GM21717 (cell line): Measurements from ENCODE around the gene PTPRH.
"Not testable (repeated sequence)": the region's sequence is repeated elsewhere in the genome, so short reads cannot be mapped to it uniquely, and the experiment has no call there.

Experiments used
- ATAC-seq: cut with Tn5 transposase; IDR thresholded peaks from one replicate; pipeline ENCODE4 v1.9.1; 2021; ENCODE audit warnings: mild to moderate bottlenecking, moderate library complexity; ENCODE audit not compliant: unreplicated experiment

Gene PTPRH

DNA sequence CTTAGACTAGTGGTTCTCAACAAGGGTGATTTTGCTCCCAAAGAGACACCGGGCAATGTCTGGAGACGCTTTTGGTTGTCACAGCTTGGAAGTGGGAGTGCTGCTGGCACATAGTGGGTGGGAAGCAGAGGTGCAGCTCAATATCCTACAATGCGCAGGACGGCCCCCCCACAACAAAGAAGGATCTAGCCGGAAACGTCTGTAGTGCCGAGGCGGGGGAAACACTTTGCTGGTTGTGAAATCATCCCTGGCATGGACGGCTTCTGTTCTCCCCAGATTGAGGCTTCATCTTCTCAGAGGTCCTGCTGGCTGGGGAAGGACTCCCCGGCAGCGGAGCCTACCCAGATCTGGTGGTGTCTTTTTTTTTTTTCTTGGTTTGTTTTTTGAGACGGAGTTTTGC, 15.8 kb downstream of the PTPRH start:
- ATAC-seq, result no peak

DNA sequence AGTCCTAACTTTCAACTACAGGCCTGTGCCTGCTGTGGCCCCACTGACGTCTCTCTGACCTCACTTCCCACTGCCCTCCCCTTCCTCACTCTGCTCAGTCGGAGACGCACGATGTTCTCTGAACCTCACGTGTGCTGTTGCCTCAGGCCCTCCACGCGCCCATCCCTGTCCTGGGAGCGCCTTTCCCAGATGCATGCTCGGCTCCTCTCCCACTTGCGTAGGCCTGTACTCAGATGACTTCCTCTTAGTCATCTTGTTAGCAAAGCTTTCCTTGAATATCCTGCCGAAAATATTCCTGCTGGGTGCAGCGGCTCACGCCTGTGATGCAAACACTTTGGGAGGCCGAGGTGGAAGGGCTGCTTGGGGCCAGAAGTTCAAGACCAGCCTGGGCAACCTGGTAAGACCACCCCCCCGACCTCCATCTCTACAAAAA, 19.9 kb downstream of the PTPRH start:
- ATAC-seq, result no peak

DNA sequence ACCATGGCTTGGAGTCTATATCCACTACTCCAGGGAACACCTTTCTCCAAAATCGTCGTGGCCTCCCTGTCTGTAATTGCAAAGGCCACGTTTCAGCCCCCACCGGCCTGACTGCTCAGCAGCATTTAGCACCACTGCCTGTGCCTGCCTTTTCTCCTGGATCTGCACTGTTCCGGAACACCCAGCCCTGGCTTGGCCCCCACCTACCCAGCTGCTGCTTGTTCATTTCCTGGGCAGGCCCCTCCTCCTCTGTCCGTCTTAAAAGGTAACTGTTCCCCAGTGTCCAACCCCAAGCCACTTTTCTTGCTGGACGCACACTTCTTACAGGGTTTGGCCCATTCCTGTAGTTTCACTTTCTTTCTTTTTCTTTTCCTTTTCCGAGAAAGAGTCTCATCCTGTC, 20.7 kb downstream of the PTPRH start:
- ATAC-seq, result no peak

DNA sequence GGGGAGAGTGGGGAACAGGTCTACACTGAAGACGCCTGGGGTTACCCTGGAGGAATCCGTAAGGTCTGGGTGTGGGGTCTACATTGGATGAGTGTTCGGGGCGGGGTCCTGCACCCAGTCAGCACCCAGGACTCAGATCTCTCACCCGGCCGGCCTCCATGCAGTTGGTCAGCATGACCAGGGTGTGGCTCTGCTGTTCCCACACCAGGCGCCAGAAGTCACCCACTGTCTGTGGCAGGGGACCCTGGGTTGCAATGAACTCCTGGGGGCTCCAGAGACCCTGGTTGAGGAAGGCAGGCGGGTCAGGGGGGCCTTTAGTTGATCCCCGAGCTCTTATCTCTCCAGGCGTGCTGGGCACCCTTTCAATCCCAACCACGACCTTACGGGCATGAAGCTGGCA, 23.2 kb downstream of the PTPRH start:
- no peak for ATAC-seq

DNA sequence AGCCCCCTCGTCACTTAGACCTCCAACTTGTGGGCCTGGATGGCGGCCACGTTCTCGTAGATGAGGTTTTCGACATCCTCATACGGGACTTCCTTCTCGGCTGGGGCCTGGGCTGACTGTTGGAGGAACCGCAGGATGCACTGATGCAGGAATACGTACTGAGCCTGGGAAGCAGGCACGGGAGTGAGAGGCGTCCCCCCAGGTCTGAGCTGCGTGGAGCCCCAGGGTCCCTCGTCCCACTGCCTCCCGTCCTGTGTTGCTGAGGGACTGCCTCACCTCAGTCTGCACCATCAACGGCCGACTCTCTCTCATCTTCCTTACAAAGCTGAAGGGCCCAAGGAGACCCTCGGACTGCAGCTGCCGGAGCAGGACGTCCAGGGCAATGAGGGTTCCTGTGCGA, 27.6 kb downstream of the PTPRH start:
- ATAC-seq, result no peak

DNA sequence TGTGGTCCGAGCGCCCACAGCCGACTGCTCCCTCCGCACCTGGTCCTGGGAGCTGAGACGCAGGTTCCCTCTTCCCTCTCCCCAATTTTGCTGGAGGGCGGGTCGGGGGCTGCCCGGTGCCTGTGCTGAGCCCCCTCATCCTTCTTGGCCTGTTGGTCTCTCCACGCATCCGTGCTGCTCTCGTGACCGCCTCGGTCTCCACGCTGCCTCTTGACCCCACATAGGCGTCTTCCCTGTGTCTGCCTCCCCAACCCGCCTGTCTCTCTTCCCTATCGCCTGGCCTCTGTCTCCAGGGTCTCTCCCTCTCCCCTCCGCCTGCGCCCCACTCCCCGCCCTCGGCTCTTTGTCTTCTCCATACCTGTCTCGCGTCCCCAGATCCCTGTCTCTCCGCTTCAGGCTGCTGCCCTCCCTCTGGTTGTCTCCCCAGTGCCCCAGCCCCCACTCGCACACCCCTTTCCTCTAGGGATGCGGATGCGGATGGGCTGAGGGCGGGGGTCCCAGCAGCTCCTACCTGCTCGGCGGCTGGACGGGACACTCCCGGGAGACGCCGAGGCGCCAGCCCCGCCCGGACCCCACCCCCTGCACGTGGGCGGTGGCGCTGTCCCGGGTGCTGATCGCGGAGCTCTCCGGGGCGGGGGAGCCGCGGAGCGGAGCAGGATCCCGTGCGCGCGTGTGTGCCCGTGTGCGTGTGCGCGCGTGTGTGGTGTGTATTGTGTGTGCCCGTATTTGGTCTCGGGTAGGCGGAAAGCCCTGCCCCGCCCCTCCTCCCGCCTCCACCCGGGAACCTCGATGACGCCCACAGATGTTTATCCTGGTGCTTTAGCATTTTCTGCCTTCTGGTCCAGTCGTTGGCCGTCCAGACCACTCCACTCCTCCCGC, 29.5 kb downstream of the PTPRH start, which contains the start of gene SYT5:
SYT5 (minus strand) TSS at position 684 of the 879 bp plus-strand sequence. CDS start 1,248 bp downstream, outside the sequence.
- no peak for ATAC-seq

DNA sequence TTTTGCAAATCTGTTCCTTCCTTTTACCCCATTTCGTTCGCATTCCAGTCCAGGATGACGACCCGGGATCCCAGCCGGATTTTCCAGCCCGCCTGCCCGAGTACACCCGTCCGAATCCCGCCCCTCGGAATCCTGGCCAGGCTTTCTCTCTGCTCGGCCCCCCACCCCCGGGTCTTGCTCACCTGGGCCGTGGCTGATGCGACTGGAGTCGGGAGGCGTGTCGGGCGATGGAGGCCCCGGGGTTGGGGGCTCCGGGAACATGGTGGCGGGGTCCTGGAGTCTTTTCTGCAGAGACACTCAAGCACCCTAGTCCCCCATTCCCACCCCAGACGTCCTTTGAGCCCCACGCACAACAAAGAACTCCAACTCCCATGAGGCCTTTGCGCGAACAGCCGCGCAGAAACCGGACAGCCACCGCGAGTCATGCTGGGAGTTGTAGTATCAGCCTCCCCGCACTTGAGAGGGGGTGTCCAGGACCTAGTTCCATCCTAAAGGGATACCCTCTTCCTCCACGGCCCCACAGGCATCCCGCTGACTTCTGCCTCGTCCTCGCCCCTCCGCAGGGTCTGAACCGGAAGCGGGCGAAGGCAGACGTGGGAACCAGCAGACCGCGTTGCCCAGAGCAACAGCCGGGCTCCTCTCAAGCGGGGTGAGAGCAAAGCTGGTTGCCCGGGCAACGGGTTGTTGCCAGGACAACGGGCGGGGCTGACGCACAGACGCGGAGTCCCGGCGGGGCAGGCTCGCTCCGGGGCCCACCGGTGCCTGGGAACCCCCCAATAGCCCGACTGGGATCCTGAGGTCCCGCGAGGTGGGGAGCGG, 30.3 kb downstream of the PTPRH start:
- ATAC-seq, result peak; percentile 63

DNA sequence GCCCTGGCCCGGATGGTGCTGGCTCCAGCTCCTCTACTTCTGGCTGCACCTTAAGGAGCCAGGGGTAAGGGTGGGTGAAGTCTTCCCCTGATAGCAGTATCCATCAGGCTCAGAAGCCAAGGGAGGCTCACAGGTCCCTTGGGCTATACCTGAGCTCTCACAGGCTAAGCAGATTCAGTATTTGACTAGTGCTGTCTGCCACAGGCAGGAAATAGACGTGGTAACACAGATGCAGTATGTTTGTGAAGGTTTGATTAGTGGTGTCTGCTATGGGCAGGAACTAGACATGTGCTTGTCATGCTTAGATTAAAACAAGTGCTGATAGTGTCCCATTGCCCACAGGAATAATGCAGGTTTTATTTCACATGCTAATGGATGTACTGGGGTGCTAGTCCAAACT, 33.2 kb downstream of the PTPRH start:
- no peak for ATAC-seq

DNA sequence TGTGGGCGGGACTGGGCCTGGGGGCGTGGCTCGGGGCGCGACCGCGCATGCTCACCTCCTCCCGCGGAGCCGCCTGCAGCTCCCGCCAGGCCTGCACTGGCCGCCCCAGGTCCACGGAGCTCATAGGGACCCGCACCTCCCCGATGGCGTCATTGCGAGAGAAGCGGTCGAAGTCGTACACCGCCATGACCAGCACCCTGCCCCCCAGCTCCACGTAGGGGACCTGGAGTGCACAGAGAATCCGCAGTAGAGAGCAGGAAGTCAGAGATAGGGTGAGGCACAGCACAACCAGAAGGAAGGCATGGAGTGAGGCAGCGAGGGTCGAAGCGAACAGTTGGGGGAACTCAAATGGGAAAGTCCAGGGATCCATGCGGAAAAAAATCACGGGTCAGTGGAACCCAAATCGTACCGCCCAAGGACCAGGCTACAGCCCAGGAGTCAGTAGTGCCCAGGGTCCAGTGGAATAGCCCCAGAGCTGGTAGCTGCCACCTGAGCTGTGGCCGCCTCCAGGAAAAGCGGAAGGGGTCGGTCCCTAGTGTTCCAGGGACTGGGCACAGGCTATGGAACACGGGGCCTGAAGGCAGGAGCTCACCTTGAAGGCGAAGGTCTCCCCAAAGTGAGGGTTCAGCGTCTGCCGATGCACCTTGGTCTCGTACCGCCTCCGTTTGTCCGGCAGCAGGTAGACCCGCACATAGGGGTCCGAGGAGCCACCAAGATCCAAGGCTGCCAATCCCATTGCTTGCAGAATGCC, 34.0 kb downstream of the PTPRH start:
- ATAC-seq, result no peak

DNA sequence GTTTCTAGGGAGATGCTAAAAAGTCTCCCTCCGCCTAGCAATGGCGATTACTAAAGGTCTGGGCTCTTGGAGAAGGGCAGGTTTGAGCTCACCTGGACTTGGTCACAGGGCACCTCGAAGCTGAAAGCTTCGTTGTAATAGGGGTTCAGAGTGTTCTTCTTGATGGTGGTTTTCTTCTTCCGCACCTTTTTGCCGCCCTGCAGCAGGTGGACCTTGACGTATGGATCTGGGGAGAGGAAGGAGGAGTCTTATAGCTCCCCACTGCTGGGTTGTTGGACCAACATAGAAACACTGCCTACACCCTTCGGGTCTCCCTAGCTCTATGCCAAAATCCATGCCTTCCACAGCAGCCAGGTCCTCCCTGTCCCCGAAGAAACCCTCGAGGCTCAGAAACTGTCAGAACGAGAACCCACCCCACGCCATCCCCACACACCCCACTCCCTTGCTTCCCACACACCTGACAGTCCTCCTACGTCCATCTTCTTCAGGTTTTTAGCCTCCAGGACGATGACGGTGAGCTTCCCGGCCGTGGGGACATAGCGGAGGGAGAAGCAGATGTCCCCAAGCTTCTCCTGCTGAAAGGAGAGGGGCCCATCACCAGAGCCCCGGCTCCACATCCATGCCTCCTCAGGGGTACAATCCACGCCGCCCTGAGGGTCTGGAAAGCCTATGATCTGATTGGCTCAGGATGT, 34.7 kb downstream of the PTPRH start:
- no peak for ATAC-seq

DNA sequence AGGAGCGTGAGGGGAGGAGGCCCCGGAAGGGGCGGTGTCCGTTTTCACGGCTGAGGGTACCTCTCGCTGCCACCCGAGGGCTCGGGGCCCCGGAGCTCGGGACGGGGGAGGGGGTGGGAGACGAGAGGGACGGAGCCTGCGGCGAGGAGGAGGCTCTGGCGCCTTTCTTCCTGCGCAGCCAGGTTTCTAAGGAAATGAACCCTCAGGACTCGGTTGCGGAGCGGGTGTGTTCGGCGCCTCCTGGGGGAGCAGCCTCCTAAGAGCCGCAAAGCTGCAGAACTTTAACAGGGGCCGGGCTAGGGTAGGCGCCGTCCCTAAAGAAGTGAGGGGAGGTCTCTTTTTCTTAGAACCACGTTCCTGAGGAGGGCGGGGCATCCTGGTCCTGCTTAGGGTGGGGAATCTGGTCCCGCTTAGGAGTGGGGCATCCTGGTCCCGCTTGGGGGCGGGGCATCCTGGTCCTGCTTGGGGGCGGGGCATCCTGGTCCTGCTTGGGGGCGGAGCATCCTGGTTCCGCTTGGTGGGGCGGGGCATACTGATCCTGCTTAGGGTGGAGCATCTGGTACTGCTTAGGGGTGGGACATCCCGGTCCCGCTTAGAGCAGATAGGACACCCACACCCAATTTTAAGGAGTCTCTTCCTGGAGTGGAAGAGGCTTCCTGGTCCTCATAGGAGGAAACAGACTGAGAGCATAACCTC, 35.4 kb downstream of the PTPRH start:
- ATAC-seq, result no peak

DNA sequence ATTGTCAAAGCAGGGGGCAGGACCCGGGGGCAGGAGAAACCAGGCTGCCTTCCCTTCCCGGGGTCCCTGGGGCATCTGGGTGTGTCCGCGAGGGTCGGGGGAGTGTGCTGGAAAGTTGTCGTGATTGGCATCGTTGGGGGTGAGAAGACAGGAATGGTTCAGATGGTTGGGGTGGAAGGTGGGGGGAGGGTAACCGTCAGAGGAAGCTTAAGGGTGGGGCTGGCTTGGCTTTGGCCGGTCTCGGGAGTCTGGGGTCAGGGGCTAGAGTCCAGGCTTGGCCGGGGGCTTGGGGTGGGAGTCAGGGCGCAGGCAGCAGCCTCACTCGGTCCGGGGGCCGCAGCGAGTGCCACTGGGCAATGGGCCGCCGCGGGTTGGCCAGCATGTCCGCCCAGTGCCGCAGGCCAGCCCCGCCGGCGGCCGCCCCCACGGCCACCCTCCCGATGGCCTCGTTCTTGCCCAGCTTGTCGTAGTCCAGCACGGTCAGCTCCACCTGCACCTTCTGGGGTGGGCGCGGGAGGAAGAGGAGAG, 36.1 kb downstream of the PTPRH start:
- no peak for ATAC-seq

DNA sequence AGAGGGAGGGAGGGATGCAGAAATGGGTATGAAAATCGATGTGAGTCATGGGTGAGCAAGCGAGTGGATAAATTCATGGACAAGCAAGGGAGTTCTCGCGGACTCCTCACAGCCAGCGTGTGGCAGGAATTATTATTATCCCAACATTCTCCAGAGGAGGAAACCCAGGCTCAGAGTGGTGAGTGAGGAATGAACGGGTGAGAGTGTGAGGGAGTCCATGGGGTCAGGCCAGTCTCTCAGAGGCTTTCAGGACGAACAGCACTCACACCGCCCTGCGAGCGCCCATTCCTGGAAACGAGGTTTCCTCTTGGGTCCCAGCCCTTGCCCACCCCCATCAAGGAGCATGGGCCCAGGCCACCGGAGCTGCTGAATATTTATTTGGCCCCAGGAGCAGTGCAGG, 36.6 kb downstream of the PTPRH start:
- ATAC-seq, result no peak

DNA sequence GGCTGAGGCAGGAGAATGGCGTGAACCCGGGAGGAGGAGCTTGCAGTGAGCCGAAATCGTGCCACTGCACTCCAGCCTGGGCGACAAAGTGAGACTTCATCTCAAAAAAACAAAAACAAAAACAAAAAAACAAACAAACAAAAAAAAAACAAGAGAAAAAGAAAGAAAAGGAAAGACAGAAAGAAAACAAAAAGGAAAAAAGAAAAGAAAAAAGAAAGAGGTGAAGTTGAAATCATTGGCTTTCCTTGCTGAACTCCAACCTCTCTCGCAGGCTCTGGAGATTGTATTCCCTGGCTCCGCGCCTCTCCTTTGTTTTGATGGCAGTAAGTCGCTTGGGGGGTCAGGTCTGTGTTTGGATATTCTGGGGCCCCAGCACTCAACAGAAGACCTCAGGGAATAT, 37.0 kb downstream of the PTPRH start:
- ATAC-seq, result not testable (repeated sequence)

DNA sequence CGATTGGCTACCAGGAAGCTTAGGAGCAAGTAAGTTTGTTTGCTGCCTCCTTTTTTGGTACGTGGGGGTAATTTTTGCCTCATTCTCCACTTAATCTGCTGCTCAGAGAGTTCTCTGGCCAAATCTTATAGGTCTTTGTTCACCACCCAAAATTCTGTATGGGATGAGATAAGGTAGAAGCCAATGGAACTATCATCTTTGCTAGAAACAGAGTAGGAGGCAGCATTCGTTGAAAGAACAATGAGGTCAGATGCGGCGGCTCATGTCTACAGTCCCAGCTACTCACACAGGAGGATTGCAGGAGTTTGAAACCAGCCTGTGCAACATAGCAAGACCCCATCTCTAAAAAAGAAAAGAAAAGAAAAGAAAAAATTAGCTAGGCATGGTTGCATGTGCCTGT, 37.9 kb downstream of the PTPRH start:
- ATAC-seq, result no peak

DNA sequence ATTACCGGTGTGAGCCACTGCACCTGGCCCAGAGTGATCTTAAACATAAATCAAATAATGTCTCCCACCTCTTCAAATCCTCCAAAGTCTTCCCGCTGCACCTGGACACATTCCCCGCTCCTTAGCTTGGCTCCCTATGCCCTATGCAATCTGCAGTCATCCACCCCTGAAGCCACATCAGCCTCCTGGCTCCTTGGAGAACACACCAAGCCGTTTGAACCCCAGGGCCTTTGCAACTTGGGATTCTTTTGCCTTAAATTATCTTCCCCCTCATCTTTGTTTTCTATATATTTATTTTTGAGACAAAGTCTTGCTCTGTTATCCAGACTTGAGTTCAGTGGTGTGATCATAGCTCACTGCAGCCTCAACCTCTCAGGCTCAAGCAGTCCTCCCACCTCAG, 40.2 kb downstream of the PTPRH start:
- no peak for ATAC-seq

DNA sequence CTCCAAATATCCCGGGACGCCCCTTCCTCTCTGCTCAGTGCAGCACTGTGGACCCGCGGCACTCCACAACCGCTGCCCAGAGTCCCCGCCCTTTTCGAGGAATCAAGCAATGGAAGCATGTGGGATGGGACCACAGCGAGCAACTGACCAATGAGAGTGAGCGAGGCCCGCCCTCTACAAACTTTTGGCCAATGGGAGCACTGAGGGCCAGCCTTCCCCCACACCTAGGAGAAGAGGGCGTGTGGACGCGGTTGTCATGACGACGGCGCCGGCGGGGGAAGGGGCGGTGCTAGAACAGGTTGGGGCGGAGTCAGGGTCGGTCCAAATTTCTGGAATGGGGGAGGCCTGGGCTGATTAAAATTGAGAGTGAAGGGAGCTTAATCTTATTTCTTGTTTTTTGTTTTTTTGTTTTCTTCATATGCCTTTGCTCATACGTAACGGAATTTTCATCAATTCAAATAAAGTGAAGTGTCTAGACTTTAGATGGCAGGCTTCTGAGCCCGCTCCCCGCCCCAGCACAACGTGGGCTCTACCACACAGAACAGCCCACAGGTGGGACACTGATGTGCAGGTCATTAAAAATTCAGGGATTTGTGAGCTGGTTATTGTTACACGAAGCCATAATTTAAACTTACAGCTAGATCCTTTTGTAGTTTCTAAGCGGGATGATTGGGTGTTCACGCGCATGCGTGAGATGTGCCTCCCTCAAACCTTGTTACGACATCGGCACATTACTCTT, 42.6 kb downstream of the PTPRH start, which contains the start of gene DNAAF3:
DNAAF3 (minus strand) TSS at position 84 of the 739 bp plus-strand sequence. CDS start 200 bp downstream, outside the sequence.
- peak; percentile 56 for ATAC-seq

DNA sequence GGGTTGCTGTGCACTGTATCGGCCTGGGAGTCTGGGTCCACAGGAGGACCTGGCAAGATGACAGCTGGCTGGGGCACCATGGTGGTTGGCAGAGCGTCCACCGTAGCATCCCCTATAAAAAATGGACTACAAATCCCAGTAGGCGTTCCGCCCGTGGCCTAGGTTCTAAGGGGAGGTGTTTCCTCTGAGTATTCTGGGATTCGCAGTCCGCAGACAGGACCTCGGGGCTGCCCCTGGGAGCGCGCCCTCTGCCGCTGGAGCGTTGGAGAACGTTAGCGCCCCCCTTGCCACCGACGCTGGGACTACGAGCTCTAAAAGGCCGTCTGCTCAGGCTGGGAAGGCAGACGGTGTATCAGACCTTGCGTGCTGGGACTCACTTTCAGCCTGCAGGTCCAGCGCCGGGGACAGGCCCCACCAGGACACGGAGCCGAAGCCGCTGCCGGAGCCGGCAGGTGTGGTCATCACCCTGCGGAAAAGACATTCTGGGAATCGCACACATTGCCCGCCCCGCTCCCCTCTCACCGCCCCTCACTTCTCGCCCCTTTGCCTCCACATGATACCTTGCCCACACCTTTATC, 43.3 kb downstream of the PTPRH start:
- ATAC-seq, result peak; percentile 21
